GM19099 (cell line): ENCODE results near the gene CHMP4B.

Source experiments
- POLR2A ChIP-seq: IDR thresholded peaks from 3 replicates; pipeline ENCODE4 v1.6.1; 2011; ENCODE audit warnings: low read depth; ENCODE audit not compliant: insufficient read length; ENCODE audit errors: extremely low read depth

CHMP4B gene

DNA sequence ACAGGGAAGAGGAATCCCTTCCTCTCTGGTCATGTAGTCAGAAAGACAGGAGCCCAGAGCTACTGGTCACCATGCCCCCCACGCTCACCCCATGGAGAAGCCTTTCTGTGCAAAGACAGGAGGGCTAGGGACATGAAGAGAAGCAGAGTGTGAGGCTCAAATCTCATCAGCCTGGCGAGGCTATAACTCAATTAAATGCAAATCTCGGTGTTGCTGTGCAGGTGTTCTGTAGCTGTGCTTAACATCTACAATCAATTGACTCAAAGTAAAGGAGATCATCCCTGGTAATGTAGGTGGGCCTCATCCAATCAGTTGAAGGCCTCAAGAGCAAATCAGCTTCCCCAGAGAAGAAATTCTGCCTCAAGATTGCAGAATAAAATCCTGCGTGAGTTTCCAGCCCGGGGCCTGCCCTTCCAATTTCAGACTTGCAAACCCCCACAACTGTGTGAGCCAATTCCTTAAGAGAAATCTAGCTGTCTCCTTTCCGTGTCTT is 64.4 kb downstream of the CHMP4B start:
- TF ChIP-seq POLR2A: no peak

- no peak for TF ChIP-seq POLR2A
Measured at GRCh38 chr20:33878583-33878982, 67.4 kb downstream of the CHMP4B start.

DNA sequence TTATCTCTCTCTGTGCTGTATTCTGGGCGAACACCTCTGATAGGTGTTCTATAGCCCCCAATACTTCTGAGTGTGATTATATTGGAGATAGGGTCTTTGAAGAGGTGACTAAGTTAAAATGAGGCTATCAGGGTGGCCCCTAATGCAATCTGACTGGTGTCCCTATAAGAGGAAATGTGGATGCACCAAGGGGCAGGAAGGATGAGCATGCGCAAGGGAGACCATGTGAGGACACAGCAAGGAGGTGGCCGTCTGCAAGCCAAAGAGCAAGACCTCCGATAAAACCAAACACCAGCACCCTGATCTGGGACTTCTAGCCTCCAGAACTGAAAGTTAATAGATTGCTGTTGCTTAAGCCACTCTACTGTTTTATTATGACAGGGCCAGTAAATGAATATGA is 69.2 kb downstream of the CHMP4B start:
- no peak for TF ChIP-seq POLR2A

DNA sequence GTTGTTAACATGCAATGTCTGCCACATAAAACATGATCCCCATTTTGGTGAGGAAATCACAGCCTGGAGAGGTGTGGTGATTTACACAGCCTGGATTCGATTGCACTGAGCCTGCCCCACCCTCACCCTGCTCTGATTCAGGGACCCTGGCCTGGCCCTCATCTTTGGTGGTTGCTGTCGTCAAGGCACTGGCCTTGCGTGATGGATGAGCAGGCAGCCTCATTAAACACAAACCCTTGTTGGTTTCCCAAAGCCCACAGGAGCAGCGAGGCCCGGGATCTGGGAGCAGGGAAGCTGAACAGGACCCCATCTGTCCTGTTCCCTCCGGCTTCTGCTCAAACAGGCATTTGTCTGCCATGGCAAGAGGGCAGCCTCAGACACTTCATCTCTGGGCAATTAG is 70.8 kb downstream of the CHMP4B start:
- no peak for TF ChIP-seq POLR2A

DNA sequence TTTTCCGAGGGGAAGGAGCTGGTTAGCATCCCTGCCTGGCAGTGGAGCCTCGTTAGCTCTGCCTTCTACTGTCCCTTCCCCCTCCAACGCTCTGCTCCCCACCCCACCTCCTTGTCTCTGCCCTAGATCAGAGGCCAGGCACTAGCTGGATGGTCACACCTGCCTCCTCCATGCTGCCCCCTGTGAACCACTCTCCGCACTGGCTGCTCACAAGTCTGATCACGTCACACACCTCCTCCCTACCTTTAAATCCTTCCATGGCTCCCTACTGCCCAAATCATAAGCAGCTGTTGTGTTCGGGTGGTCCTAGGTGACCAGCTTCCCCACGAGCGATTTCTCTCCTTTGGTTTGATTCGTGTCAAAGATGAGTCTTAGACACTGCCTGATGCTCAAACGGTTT is 71.3 kb downstream of the CHMP4B start:
- TF ChIP-seq POLR2A: no peak

GRCh38 chr20:33883164-33883563 is 72.0 kb downstream of the CHMP4B start:
- TF ChIP-seq POLR2A: no peak

- TF ChIP-seq POLR2A: no peak
Measured at GRCh38 chr20:33884633-33885032, 73.5 kb downstream of the CHMP4B start.

DNA sequence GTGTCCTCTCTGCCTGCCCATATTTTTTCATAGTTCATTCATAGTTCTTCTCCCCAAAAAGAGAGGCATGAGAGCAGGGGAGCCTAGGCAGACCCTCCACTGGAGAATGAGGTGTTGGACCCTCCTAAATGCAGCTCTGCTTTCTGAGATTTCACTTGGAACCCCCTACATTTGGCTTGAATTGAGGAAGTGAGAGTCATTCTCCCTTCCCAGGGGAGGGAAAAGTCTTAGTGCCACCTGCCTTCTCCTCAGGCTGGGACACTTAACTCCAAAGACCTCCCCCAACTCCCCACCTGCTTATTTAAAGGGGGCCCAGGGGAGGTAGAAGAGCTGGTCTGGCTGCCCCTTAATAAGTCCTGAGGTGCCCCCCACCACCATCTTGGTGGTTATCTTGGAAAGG is 78.2 kb downstream of the CHMP4B start:
- TF ChIP-seq POLR2A: no peak

- no peak for TF ChIP-seq POLR2A
Measured at GRCh38 chr20:33890557-33890956, 79.4 kb downstream of the CHMP4B start.

DNA sequence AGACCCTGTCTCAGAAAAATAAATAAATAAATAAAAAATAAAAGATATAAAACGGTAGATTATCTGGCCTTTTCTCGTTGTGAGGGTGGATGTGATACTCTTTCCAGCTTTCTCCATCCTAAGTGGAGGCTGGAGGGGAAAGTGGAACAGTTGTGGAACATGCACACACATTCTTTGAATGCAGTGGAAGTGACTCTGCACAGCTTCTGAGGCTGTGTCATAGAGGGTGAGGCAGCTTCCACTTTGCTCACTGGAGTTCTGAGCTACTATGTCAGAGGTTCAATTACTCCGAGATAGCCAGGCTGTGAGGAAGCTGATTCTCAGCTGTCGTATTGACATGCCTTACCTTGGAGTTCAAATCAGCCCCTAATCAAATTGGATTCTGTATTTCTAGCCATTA is 82.2 kb downstream of the CHMP4B start:
- no peak for TF ChIP-seq POLR2A

GRCh38 chr20:33894798-33895197 is 83.7 kb downstream of the CHMP4B start:
- TF ChIP-seq POLR2A: no peak

- no peak for TF ChIP-seq POLR2A
Measured at GRCh38 chr20:33896509-33896908, 85.4 kb downstream of the CHMP4B start.

- TF ChIP-seq POLR2A: no peak
Measured at GRCh38 chr20:33897313-33897912, 86.3 kb downstream of the CHMP4B start.

DNA sequence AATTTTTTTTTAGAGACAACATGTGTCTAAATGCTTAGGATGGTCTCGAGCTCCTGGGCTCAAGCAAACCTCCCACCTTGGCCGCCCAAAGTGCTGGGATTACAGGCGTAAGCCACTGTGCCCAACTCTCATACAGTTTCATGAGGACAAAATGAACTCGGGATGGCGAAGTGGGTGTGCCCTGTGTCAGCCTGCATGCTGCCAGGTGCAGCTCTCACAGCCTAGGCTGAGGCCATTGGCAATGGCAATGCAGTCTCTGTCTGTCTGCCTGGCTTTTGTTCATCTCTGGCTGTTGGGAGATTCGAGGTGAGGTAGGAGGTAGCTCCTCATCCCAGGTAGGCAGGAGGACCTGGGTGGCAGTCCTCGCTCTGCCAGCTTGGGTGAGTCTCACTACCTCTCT is 88.0 kb downstream of the CHMP4B start:
- TF ChIP-seq POLR2A: no peak

- TF ChIP-seq POLR2A: no peak
Measured at GRCh38 chr20:33900521-33901131, 89.5 kb downstream of the CHMP4B start.

GRCh38 chr20:33901132-33901523 is 90.0 kb downstream of the CHMP4B start:
- no peak for TF ChIP-seq POLR2A

GRCh38 chr20:33902011-33902410 is 90.9 kb downstream of the CHMP4B start:
- no peak for TF ChIP-seq POLR2A
